ENCODE results near the gene TTLL10. TPM values are rescaled to one million over a fixed set of nuclear protein-coding genes. Genes with fewer than 3 reads are reported as not detected.

TTLL10 gene
- total RNA-seq, 1 experiment from 2014 or later = 0.68 TPM

DNA sequence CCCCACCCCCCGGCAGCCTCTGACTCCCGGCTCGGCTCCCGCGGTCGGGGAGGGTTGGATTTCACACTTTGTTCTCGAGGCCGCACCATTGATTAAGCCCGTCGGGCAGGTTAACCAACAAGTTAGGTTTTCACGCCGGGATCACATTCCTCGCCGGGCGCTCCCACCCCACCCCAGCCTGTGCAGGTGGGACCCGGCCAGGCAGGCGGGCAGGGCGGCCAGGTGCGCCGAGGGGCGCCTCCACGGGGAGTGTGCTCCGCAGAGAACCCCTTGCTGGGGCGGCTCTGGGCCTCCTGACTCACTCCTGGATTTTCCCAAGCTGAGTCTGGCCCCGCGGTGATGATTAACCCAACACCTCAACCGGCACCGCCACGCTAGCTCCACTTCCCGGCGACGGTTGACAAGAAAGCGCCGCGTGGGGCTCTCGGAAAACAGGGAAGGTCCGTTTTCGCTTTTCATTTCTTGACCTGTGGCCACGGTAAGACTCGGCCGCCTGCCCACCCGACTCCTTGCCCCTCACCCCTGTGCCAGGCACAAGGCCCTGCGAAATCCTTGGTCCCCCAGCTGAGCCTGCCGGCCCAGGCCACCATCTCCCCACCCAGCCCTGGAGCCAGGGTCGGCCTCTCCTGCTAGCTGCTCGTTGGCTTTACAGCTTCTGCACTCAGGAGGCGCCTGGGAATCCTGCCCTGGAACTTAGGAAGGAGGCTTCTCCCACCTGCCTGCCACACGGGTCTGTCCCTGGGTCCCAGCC, 8.8 kb upstream of the TTLL10 start:
- Histone ChIP-seq H4K5ac (ENCODE audit: insufficient read length, low read depth, low read length) (no peak overlapping the region), H3K79me1 (ENCODE audit: insufficient read depth, low read depth, low read length, poor library complexity, severe bottlenecking) (no peaks in the 10 kb centered on the region), H3K23ac (ENCODE audit: insufficient read length, low read depth, low read length) (no peak overlapping the region), H2BK12ac (ENCODE audit: insufficient read length, low read depth, low read length) (peak overlapping the region; percentile 92), H3K79me2 (ENCODE audit: insufficient read depth, low read length) (no peaks in the 10 kb centered on the region), H4K91ac (ENCODE audit: insufficient read length, low read depth, low read length) (no peak overlapping the region), H3K56ac (ENCODE audit: insufficient read length, low read depth, low read length) (no peak overlapping the region), H2AFZ (ENCODE audit: low read length) (no peak overlapping the region), H3K27ac (ENCODE audit: insufficient read length, low read depth, low read length) (no peak overlapping the region), H3K23me2 (ENCODE audit: insufficient read length, low read depth, low read length, poor library complexity, severe bottlenecking) (peaks cover 3% of the 10 kb centered on the region), H3K4me1 (ENCODE audit: insufficient read depth, low read length) (no peaks in the 10 kb centered on the region; the same call in 1 of the 2 replicates), H2BK20ac (ENCODE audit: low read depth, low read length, poor library complexity, severe bottlenecking) (no peak overlapping the region), H3K18ac (ENCODE audit: insufficient read length, low read depth, low read length) (peak overlapping the region; percentile 46), H2BK120ac (ENCODE audit: low read depth, low read length, poor library complexity, severe bottlenecking) (no peak overlapping the region), H3K14ac (ENCODE audit: insufficient read depth, low read length) (peak overlapping the region; percentile 60; the same call in 1 of the 2 replicates), H3K9me3 (ENCODE audit: control insufficient read depth, low read depth, low read length) (no peaks in the 10 kb centered on the region), H3T11ph (ENCODE audit: low read length) (no peak overlapping the region), H3K27me3 (ENCODE audit: insufficient read depth, low read length) (no peaks in the 10 kb centered on the region), H2BK5ac (ENCODE audit: insufficient read length, low read length) (no peak overlapping the region), H4K20me1 (ENCODE audit: control insufficient read depth, insufficient read depth, insufficient read length) (no peaks in the 10 kb centered on the region), H2BK15ac (ENCODE audit: low read depth, low read length) (no peak overlapping the region), H3K9ac (ENCODE audit: extremely low read depth, insufficient read length, low read length) (no peak overlapping the region), H3K4me2 (ENCODE audit: insufficient read depth, insufficient read length, low read length) (no peak overlapping the region), H2AK5ac (ENCODE audit: insufficient read length, low read length) (no peak overlapping the region), H3K4ac (ENCODE audit: low read depth, low read length) (no peak overlapping the region), H4K8ac (replicated peaks; ENCODE audit: insufficient read length, low read depth, low read length) (no peak overlapping the region)
- no peaks in the 10 kb centered on the region for H3K9me3 Mint-ChIP-seq
- no peak for DNase-seq
- peak overlapping the region in 1 of 2 experiments; percentile 74; a peak in 2 of 5 replicates for H3K4me3 Mint-ChIP-seq
- TF ChIP-seq, protein P1, sequence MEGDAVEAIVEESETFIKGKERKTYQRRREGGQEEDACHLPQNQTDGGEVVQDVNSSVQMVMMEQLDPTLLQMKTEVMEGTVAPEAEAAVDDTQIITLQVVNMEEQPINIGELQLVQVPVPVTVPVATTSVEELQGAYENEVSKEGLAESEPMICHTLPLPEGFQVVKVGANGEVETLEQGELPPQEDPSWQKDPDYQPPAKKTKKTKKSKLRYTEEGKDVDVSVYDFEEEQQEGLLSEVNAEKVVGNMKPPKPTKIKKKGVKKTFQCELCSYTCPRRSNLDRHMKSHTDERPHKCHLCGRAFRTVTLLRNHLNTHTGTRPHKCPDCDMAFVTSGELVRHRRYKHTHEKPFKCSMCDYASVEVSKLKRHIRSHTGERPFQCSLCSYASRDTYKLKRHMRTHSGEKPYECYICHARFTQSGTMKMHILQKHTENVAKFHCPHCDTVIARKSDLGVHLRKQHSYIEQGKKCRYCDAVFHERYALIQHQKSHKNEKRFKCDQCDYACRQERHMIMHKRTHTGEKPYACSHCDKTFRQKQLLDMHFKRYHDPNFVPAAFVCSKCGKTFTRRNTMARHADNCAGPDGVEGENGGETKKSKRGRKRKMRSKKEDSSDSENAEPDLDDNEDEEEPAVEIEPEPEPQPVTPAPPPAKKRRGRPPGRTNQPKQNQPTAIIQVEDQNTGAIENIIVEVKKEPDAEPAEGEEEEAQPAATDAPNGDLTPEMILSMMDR (conservative IDR thresholded peaks at IDR 0.05) = no peak
- peaks cover 0 to 5% (median 0%) of the 10 kb centered on the region in 3 experiments; a peak in 3 of 7 replicates for H3K36me3 Mint-ChIP-seq (ENCODE audit: insufficient read depth in 1 of 3, low read depth in 3 of 3)
- WGBS (ENCODE audit: extremely low coverage, insufficient read length, low lambda C conversion rate) = no CpG with 5 or more reads among the region's 48 CpGs
- peaks cover 3% of the 10 kb centered on the region for H3K27me3 Mint-ChIP-seq (ENCODE audit: low read depth)
- peaks cover 15 to 30% of the 10 kb centered on the region in 2 experiments for H3K4me1 Mint-ChIP-seq
- peak overlapping the region in 2 of 3 experiments; percentile 79 to 82; a peak in 1 of 7 replicates for H3K27ac Mint-ChIP-seq

Measured in H9 (cell line).